K562 (cell line): ENCODE data around the gene USP7. TPM values are rescaled to one million over a fixed set of nuclear protein-coding genes. Genes with fewer than 3 reads are reported as not detected.

Experiments
- ATAC-seq: fragments of 200-7000 bp; cut with Tn5 transposase; 3 replicates; pipeline ENCODE4 v1.9.1; 2020; ENCODE audit warnings: moderate library complexity
- BruUV-seq: library from RNA; stranded (reverse); fragments of 400-500 nt; replicated peaks from 2 replicates; lab custom pipeline; 2021; lab: Mats Ljungman, UMichigan
- CTCF ChIA-PET: fragments of 300-600 bp; formaldehyde crosslinking; extraction: SDS; loops from one replicate; lab custom pipeline; 2021; ENCODE audit warnings: low intra/inter-chr PET ratio; lab: Yijun Ruan, JAX
- POLR2A ChIA-PET: fragments of 300-600, 350-650 bp; sonication (Branson Sonifier 250); formaldehyde crosslinking; extraction: SDS; loops from one replicate; lab custom pipeline; 2021; ENCODE audit warnings: antibody characterized with exemption, inconsistent platforms; lab: Yijun Ruan, JAX
- DNase-seq, 4 experiments: peaks; one replicate each; pipeline versions ENCODE4 v3.0.0 to v3.0.0-alpha.2; 2011 to 2018; ENCODE audit warnings: low spot score in 3 of 4, mixed read lengths in 3 of 4; ENCODE audit errors: extremely low read depth in 1 of 4
- FAIRE-seq: peaks from 2 replicates; lab custom pipeline; 2011; peaks lifted over from hg19 to GRCh38; lab: Jason Lieb, UNC
- H2AFZ ChIP-seq: 2 replicates; pipeline ENCODE4 v1.6.0; 2011; ENCODE audit warnings: low read depth, low read length, control low read depth, inconsistent platforms
- H3K27ac ChIP-seq: fragments of 200-600 bp; 3 replicates; pipeline ENCODE4 v1.8.0; 2011; ENCODE audit warnings: low read depth, mild to moderate bottlenecking, control low read depth, inconsistent platforms, low read length, moderate library complexity, mixed read lengths; ENCODE audit errors: extremely low read depth
- H3K27me3 ChIP-seq, 2 experiments: fragments of 300-600 bp in 1 of 2; 2 replicates in 1 of 2; 3 replicates in 1 of 2; pipeline versions ENCODE4 v1.6.0 to v1.8.0; 2011; ENCODE audit warnings: inconsistent platforms in 2 of 2, low read length in 2 of 2, mild to moderate bottlenecking in 1 of 2, mixed read lengths in 1 of 2, moderate library complexity in 1 of 2; ENCODE audit not compliant: control insufficient read depth in 2 of 2, insufficient read depth in 2 of 2
- H3K36me3 ChIP-seq: fragments of 300-600 bp; 3 replicates; pipeline ENCODE4 v1.8.0; 2011; ENCODE audit warnings: mild to moderate bottlenecking, low read length, inconsistent platforms; ENCODE audit not compliant: control insufficient read depth, insufficient read depth
- H3K4me1 ChIP-seq, 2 experiments: fragments of 200-600 bp in 1 of 2; replicated peaks in 1 of 2; 2 replicates in 1 of 2; 3 replicates in 1 of 2; pipeline versions ENCODE4 v1.5.1 to v1.8.0; 2011; ENCODE audit warnings: inconsistent platforms in 2 of 2, low read length in 2 of 2, mild to moderate bottlenecking in 1 of 2, mixed read lengths in 1 of 2, moderate library complexity in 1 of 2; ENCODE audit not compliant: control insufficient read depth in 2 of 2, insufficient read depth in 2 of 2
- H3K4me2 ChIP-seq: 2 replicates; pipeline ENCODE4 v1.6.1; 2011; ENCODE audit warnings: low read length, control low read depth, inconsistent platforms, mixed read lengths; ENCODE audit not compliant: insufficient read depth
- H3K4me3 ChIP-seq: fragments of 200-600 bp; sonication (generic), shearing (Covaris generic); 2 replicates; pipeline ENCODE4 v1.5.1; 2016; ENCODE audit warnings: control low read depth, inconsistent platforms
- H3K79me2 ChIP-seq: fragments of 200-600 bp; 3 replicates; pipeline ENCODE4 v1.8.0; 2011; ENCODE audit warnings: low read length, inconsistent platforms; ENCODE audit not compliant: control insufficient read depth, insufficient read depth
- H3K9ac ChIP-seq, 2 experiments: 2 replicates each; pipeline versions ENCODE4 v1.6.0 to v1.6.1; 2011; ENCODE audit warnings: low read depth in 2 of 2, low read length in 2 of 2, control low read depth in 1 of 2, inconsistent platforms in 1 of 2, mild to moderate bottlenecking in 1 of 2, mixed read lengths in 1 of 2; ENCODE audit not compliant: insufficient read depth in 1 of 2
- H3K9me1 ChIP-seq: one replicate; pipeline ENCODE4 v1.6.0; 2011; ENCODE audit warnings: inconsistent platforms, mild to moderate bottlenecking, low read length, moderate library complexity; ENCODE audit not compliant: control insufficient read depth, insufficient read depth
- H3K9me3 ChIP-seq: replicated peaks from 2 replicates; pipeline ENCODE4 v1.5.1; 2011; ENCODE audit warnings: low read depth, low read length, inconsistent platforms; ENCODE audit not compliant: control insufficient read depth, insufficient read depth
- H4K20me1 ChIP-seq: replicated peaks from 2 replicates; pipeline ENCODE4 v1.6.1; 2011; ENCODE audit warnings: low read length, inconsistent platforms, mixed read lengths; ENCODE audit not compliant: control insufficient read depth, insufficient read depth
- CHD1 ChIP-seq: fragments of 200-600 bp; sonication (generic); IDR thresholded peaks from one replicate; pipeline ENCODE4 v1.6.1; 2012; ENCODE audit warnings: mild to moderate bottlenecking, moderate library complexity, low read length, inconsistent platforms
- CREB1 ChIP-seq, 2 experiments: sonication (generic) in 1 of 2; formaldehyde crosslinking in 1 of 2; IDR thresholded peaks; 2 replicates each; pipeline versions ENCODE4 v1.6.1 to v1.8.0; 2012 to 2022; ENCODE audit warnings: inconsistent platforms in 1 of 2, mild to moderate bottlenecking in 1 of 2, missing genetic modification reagents in 1 of 2, moderate library complexity in 1 of 2
- RREB1 ChIP-seq: fragments of 250-450 bp; sonication (Bioruptor Pico); IDR thresholded peaks from 2 replicates; pipeline ENCODE4 v1.4.0; 2020
- SETDB1 ChIP-seq: IDR thresholded peaks from one replicate; pipeline ENCODE4 v1.6.1; 2012; ENCODE audit warnings: low read length, control low read depth, inconsistent platforms
- TFE3 ChIP-seq: fragments of 450-650 bp; formaldehyde crosslinking; IDR thresholded peaks from 2 replicates; pipeline ENCODE4 v1.4.0; 2020; ENCODE audit warnings: mild to moderate bottlenecking, mixed read lengths
- ZNF444 ChIP-seq: fragments of 250-450 bp; sonication (Bioruptor Pico); IDR thresholded peaks from 2 replicates; pipeline ENCODE4 v1.4.0; 2020; ENCODE audit warnings: mild to moderate bottlenecking, moderate library complexity
- WGBS: fragments of 100-300 bp; shearing (Covaris generic); methylation state at CpG from one replicate; pipeline ENCODE4 v1.1.6; 2016; ENCODE audit warnings: low coverage, mixed read lengths; ENCODE audit not compliant: insufficient coverage; ENCODE audit errors: missing lambda C conversion rate; 5-methylcytosine and 5-hydroxymethylcytosine counted together
- in situ Hi-C: fragments of 300-500 bp; cut with MboI; formaldehyde crosslinking; loops from 4 replicates; pipeline ENCODE4 v1.15.0; 2018; ENCODE audit warnings: inconsistent platforms, mixed read lengths
- intact Hi-C: fragments of 100-400 bp; cut with micrococcal nuclease; formaldehyde crosslinking; loops from 2 replicates; pipeline ENCODE4 v1.14.2; 2022
- polyA plus RNA-seq, 8 experiments: library from polyadenylated mRNA; depleted of rRNA in 4 of 8; stranded (reverse) in 5 of 8; unstranded in 3 of 8; fragments of >200 nt; fragmentation: Nextera tagmentation in 2 of 8; fragmentation: Illumina TruSeq in 1 of 8; extraction: Ambion mirVana in 2 of 8; extraction: Trizol in 1 of 8; gene quantifications; 2 replicates each; pipeline versions ENCODE4 v1.2.1 to v1.2.3, GENCODE V29; 2011 to 2014; ENCODE audit warnings: inconsistent platforms in 1 of 8, missing spikeins in 1 of 8
- total RNA-seq, 7 experiments: library from RNA; depleted of rRNA in 6 of 7; stranded (reverse); fragments of >200 nt in 6 of 7; fragmentation: Illumina TruSeq in 2 of 7; extraction: Trizol in 2 of 7; gene quantifications; 2 replicates each; pipeline versions ENCODE4 v1.2.1 to v1.2.3, GENCODE V29; 2011 to 2021; ENCODE audit warnings: low replicate concordance in 1 of 7

USP7 gene
- total and polyA plus RNA-seq, 9 of the 15 experiments (the other 6 are each of a cell fraction or from before 2014, with no cell fraction given): 17.1 to 145 (median 57.9) TPM

GRCh38 chr16:8953064-8953463 lies 10.6 kb downstream of the USP7 start:
- Histone ChIP-seq H3K27ac (no peak overlapping the region), H2AFZ (no peak overlapping the region), H4K20me1 (peaks cover 81% of the 10 kb centered on the region), H3K4me2 (no peak overlapping the region), H3K9me1 (peaks cover 20% of the 10 kb centered on the region), H3K9me3 (no peaks in the 10 kb centered on the region), H3K36me3 (no peaks in the 10 kb centered on the region; the same call in 1 of the 3 replicates), H3K4me1 (peaks cover 22 to 48% of the 10 kb centered on the region in 2 experiments), H3K4me3 (no peak overlapping the region), H3K27me3 (no peaks in the 10 kb centered on the region), H3K9ac (peak overlapping the region in 1 of 2 experiments; percentile 47; a peak in 1 of 4 replicates), H3K79me2 (peaks cover 94% of the 10 kb centered on the region)
- BruUV-seq: no TSS peak
- ChIA-PET CTCF (no interaction called here), POLR2A (interaction anchor here (0.6 kb wide), 1 partner anchor 113 kb away, joined by 3 read pairs; no protein-coding TSS in a partner anchor)
- 84% methylated on average over 9 of the region's 11 CpGs for WGBS
- intact Hi-C loops (no loop called here), in situ Hi-C loops (no loop called here)
- DNase-seq (no peak), FAIRE-seq (no peak), ATAC-seq (no peak)
- no peak for TF ChIP-seq SETDB1
- TF ChIP-seq CREB1 (IDR thresholded peaks at IDR 0.05): no peak
- TF ChIP-seq CREB1 (CRISPR knock-in tag; IDR thresholded peaks at IDR 0.05): no peak
- no peak for TF ChIP-seq RREB1
- no peak for TF ChIP-seq CHD1
- TF ChIP-seq TFE3 (CRISPR knock-in tag): no peak
- TF ChIP-seq ZNF444 (CRISPR knock-in tag): no peak
